Karpas-422 (cell line): ENCODE data around the gene ADGRL2. TPM values are rescaled to one million over a fixed set of nuclear protein-coding genes. Genes with fewer than 3 reads are reported as not detected.

Experiments used
- DNase-seq: peaks from one replicate; pipeline ENCODE4 v3.0.0-alpha.2; 2015
- H2AFZ ChIP-seq: fragments of 200-600 bp; sonication (generic); 2 replicates; pipeline ENCODE4 v1.6.1; 2014; ENCODE audit warnings: antibody characterized with exemption, low read length, mixed read lengths
- H3K27ac ChIP-seq: fragments of 200-600 bp; sonication (generic); 2 replicates; pipeline ENCODE4 v1.5.1; 2014; ENCODE audit warnings: mild to moderate bottlenecking, low read length, moderate library complexity
- H3K27me3 ChIP-seq: fragments of 200-600 bp; sonication (generic); 2 replicates; pipeline ENCODE4 v1.6.1; 2014; ENCODE audit warnings: low read length, mixed read lengths
- H3K36me3 ChIP-seq: fragments of 200-600 bp; sonication (generic); 2 replicates; pipeline ENCODE4 v1.6.1; 2014; ENCODE audit warnings: low read length, mixed read lengths; ENCODE audit not compliant: insufficient read depth
- H3K4me1 ChIP-seq: fragments of 200-600 bp; sonication (generic); 2 replicates; pipeline ENCODE4 v1.6.1; 2014; ENCODE audit warnings: mild to moderate bottlenecking, low read length, mixed read lengths
- H3K4me2 ChIP-seq: fragments of 200-600 bp; sonication (generic); 2 replicates; pipeline ENCODE4 v1.6.1; 2014; ENCODE audit warnings: low read length, low read depth, mild to moderate bottlenecking; ENCODE audit not compliant: poor library complexity, severe bottlenecking
- H3K4me3 ChIP-seq: fragments of 200-600 bp; sonication (generic); 2 replicates; pipeline ENCODE4 v1.5.1; 2014; ENCODE audit warnings: mild to moderate bottlenecking, antibody characterized with exemption, low read length, mixed read lengths
- H3K79me2 ChIP-seq: fragments of 200-600 bp; sonication (generic); 2 replicates; pipeline ENCODE4 v1.6.1; 2014; ENCODE audit warnings: mild to moderate bottlenecking, low read length, mixed read lengths
- H3K9ac ChIP-seq: fragments of 200-600 bp; sonication (generic); 2 replicates; pipeline ENCODE4 v1.6.0; 2014; ENCODE audit warnings: low read length
- H3K9me2 ChIP-seq: fragments of 200-600 bp; sonication (generic), shearing (Covaris generic); replicated peaks from 2 replicates; pipeline ENCODE4 v1.6.0; 2014; ENCODE audit warnings: mild to moderate bottlenecking, low read length, moderate library complexity; ENCODE audit not compliant: insufficient read depth
- H3K9me3 ChIP-seq: fragments of 300-700, 200-600 bp; sonication (generic); 2 replicates; pipeline ENCODE4 v1.6.1; 2014; ENCODE audit warnings: low read length, mixed read lengths
- H4K20me1 ChIP-seq: fragments of 200-600 bp; sonication (generic); 2 replicates; pipeline ENCODE4 v1.6.1; 2014; ENCODE audit warnings: mild to moderate bottlenecking, antibody characterized with exemption, low read length, low read depth; ENCODE audit not compliant: insufficient read depth
- total RNA-seq: library from RNA; depleted of rRNA; stranded (reverse); fragments of >200 nt; shearing (Covaris generic); gene quantifications from 2 replicates; pipeline ENCODE4 v1.2.3, GENCODE V29; 2014; ENCODE audit warnings: low replicate concordance

Gene ADGRL2
- total RNA-seq, 1 experiment from 2014 or later, result not detected

DNA sequence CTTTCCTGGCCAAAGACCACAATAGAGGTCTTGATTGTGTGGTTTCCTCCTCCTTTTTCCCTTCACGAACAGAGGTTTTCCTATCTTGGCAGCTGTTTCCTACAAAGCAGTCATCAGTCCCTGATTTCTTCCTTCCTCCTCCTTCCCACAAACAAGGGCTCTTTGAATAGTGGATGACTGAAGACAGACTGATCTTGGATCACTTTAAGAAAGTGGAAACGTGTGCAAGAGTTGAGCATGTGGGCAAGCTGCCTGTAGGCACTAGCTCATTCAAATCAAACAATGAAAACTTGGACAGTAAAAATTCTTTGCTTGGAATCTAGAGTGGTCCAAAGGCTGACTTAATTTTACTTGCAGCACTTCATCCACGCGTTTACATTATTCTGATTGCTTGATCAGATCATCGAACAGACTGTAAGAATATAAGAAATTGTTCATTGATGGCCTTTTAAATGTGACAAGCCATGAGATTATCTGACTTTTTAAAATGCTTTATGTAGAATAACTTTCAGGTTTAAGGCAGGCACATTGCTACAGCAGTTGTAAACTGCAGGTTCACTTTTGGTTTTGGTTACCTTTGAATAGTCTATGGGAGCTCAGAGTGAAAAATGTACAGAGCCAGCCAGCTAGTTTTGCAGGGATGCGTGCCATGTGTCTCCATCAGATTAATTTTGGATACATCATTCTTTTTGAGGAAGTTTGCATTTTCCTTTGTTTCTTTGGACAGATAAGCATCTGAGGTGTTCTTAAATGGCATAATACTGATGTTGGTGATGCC lies 34.4 kb downstream of the ADGRL2 start:
- no peak overlapping the region for H2AFZ ChIP-seq
- H4K20me1 ChIP-seq, result no peaks in the 10 kb centered on the region
- DNase-seq, result no peak
- no peaks in the 10 kb centered on the region for H3K9me2 ChIP-seq
- H3K4me3 ChIP-seq, result no peak overlapping the region
- H3K4me1 ChIP-seq, result no peaks in the 10 kb centered on the region
- H3K9ac ChIP-seq, result no peak overlapping the region
- H3K4me2 ChIP-seq, result no peak overlapping the region
- H3K36me3 ChIP-seq, result no peaks in the 10 kb centered on the region
- no peak overlapping the region for H3K27ac ChIP-seq
- no peaks in the 10 kb centered on the region for H3K27me3 ChIP-seq
- H3K9me3 ChIP-seq, result peaks cover 5% of the 10 kb centered on the region; the same call in 1 of the 2 replicates
- no peaks in the 10 kb centered on the region for H3K79me2 ChIP-seq

GRCh38 chr1:81836007-81836626 lies 35.4 kb downstream of the ADGRL2 start:
- DNase-seq, result no peak
- Histone ChIP-seq H3K36me3 (no peaks in the 10 kb centered on the region), H3K4me1 (no peaks in the 10 kb centered on the region), H3K27me3 (no peaks in the 10 kb centered on the region), H2AFZ (no peak overlapping the region), H3K79me2 (no peaks in the 10 kb centered on the region), H3K9me3 (peaks cover 5% of the 10 kb centered on the region; the same call in 1 of the 2 replicates), H4K20me1 (no peaks in the 10 kb centered on the region), H3K9me2 (no peaks in the 10 kb centered on the region), H3K27ac (no peak overlapping the region), H3K9ac (no peak overlapping the region), H3K4me3 (no peak overlapping the region), H3K4me2 (no peak overlapping the region)

- Histone ChIP-seq H3K9ac (no peak overlapping the region), H3K4me1 (no peaks in the 10 kb centered on the region), H2AFZ (no peak overlapping the region), H3K27me3 (no peaks in the 10 kb centered on the region), H3K36me3 (no peaks in the 10 kb centered on the region), H3K4me2 (no peak overlapping the region), H3K79me2 (no peaks in the 10 kb centered on the region), H3K27ac (no peak overlapping the region), H4K20me1 (no peaks in the 10 kb centered on the region), H3K4me3 (no peak overlapping the region), H3K9me3 (peaks cover 10% of the 10 kb centered on the region; the same call in 1 of the 2 replicates), H3K9me2 (no peaks in the 10 kb centered on the region)
- DNase-seq, result no peak
Observed at GRCh38 chr1:81838600-81839218, 38.0 kb downstream of the ADGRL2 start.

DNA sequence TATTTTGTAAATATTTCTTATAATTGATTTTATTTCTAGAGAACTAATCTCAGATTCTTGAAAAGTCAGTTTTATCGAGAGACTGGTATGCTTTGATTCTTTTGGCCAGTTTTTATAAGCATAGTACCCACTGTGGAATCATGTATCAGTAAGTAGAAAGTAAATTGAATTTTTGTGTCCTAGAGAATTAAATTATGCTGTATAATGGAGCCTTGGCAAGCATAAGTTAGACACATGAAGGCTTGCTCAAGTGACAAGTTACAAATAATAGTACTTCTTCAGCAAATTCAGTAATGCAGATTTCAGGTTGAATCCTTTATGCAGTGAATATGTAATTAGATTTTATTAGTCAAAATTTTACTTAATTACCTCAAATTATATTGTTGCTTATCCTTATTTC lies 40.1 kb downstream of the ADGRL2 start:
- H3K9ac ChIP-seq, result no peak overlapping the region
- H3K9me3 ChIP-seq, result peaks cover 7% of the 10 kb centered on the region; the same call in 1 of the 2 replicates
- H3K4me2 ChIP-seq, result no peak overlapping the region
- H4K20me1 ChIP-seq, result no peaks in the 10 kb centered on the region
- H3K4me1 ChIP-seq, result no peaks in the 10 kb centered on the region
- H3K79me2 ChIP-seq, result no peaks in the 10 kb centered on the region
- H3K4me3 ChIP-seq, result no peak overlapping the region
- H3K27ac ChIP-seq, result no peak overlapping the region
- DNase-seq, result no peak
- no peaks in the 10 kb centered on the region for H3K27me3 ChIP-seq
- no peaks in the 10 kb centered on the region for H3K36me3 ChIP-seq
- no peaks in the 10 kb centered on the region for H3K9me2 ChIP-seq
- no peak overlapping the region for H2AFZ ChIP-seq

- no peak overlapping the region for H3K4me2 ChIP-seq
- peaks cover 7% of the 10 kb centered on the region; the same call in 1 of the 2 replicates for H3K9me3 ChIP-seq
- DNase-seq, result no peak
- no peaks in the 10 kb centered on the region for H3K4me1 ChIP-seq
- H3K27me3 ChIP-seq, result no peaks in the 10 kb centered on the region
- no peaks in the 10 kb centered on the region for H3K36me3 ChIP-seq
- H3K4me3 ChIP-seq, result no peak overlapping the region
- no peak overlapping the region for H2AFZ ChIP-seq
- H3K9me2 ChIP-seq, result no peaks in the 10 kb centered on the region; the same call in 1 of the 2 replicates
- no peak overlapping the region for H3K27ac ChIP-seq
- H4K20me1 ChIP-seq, result no peaks in the 10 kb centered on the region
- H3K9ac ChIP-seq, result no peak overlapping the region
- no peaks in the 10 kb centered on the region for H3K79me2 ChIP-seq
Observed at GRCh38 chr1:81841795-81842194, 41.1 kb downstream of the ADGRL2 start.

DNA sequence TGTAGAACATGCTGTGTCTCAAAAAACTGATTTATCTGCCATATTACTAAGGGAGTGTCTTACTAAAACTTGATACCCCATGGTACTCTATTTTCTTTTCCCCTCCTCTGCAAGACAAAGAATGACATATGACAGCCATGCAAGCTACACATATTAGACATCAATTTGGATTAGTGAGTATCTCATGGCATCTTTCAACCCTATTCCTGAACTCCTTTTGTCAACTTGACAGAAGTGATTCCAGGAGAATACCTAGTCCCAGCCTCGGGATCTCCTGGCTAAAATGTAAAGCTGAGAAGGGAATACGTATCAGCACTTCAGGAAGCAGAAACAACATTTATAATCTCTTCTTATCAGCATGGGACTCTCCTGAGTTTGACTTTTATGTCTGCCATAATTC lies 43.7 kb downstream of the ADGRL2 start:
- H3K9me3 ChIP-seq, result peaks cover 7% of the 10 kb centered on the region; the same call in 1 of the 2 replicates
- no peaks in the 10 kb centered on the region for H3K4me1 ChIP-seq
- H3K36me3 ChIP-seq, result no peaks in the 10 kb centered on the region
- no peak for DNase-seq
- H3K27ac ChIP-seq, result no peak overlapping the region
- no peaks in the 10 kb centered on the region for H4K20me1 ChIP-seq
- no peak overlapping the region for H3K4me3 ChIP-seq
- H3K9me2 ChIP-seq, result no peaks in the 10 kb centered on the region; the same call in 1 of the 2 replicates
- H3K27me3 ChIP-seq, result no peaks in the 10 kb centered on the region
- H3K79me2 ChIP-seq, result no peaks in the 10 kb centered on the region
- no peak overlapping the region for H2AFZ ChIP-seq
- H3K9ac ChIP-seq, result no peak overlapping the region
- no peak overlapping the region for H3K4me2 ChIP-seq

GRCh38 chr1:81846630-81847029 lies 45.9 kb downstream of the ADGRL2 start:
- Histone ChIP-seq H4K20me1 (no peaks in the 10 kb centered on the region), H3K4me3 (no peak overlapping the region), H3K36me3 (no peaks in the 10 kb centered on the region), H3K27me3 (no peaks in the 10 kb centered on the region), H3K4me1 (no peaks in the 10 kb centered on the region), H3K9ac (no peak overlapping the region), H2AFZ (no peak overlapping the region), H3K79me2 (no peaks in the 10 kb centered on the region), H3K27ac (no peak overlapping the region), H3K9me2 (no peaks in the 10 kb centered on the region; the same call in 1 of the 2 replicates), H3K9me3 (peaks cover 14% of the 10 kb centered on the region), H3K4me2 (no peak overlapping the region)
- DNase-seq, result no peak

DNA sequence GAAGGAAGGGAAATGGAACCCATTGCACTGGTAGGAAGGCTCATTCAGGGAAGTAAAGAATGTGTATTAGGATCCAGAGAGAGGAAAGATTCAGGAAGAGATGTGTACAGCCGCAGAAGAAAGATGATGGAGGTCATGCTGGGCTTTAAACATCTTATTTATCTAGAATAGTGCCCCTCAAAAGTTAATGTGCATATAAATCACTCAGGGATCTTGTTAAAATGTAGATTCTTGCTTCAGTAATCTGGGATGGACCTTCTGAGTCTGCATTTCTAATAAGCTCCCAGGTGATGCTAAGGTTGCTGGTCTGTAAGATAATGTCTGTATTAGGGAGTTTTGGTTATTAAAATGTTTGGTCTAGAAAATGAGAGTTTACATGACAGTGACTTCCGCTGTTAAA lies 46.3 kb downstream of the ADGRL2 start:
- Histone ChIP-seq H3K27me3 (no peaks in the 10 kb centered on the region), H3K9ac (no peak overlapping the region), H3K9me2 (no peaks in the 10 kb centered on the region; the same call in 1 of the 2 replicates), H3K27ac (no peak overlapping the region), H3K36me3 (no peaks in the 10 kb centered on the region), H3K79me2 (no peaks in the 10 kb centered on the region), H3K9me3 (peaks cover 10% of the 10 kb centered on the region), H2AFZ (no peak overlapping the region), H4K20me1 (no peaks in the 10 kb centered on the region), H3K4me1 (no peaks in the 10 kb centered on the region), H3K4me3 (no peak overlapping the region), H3K4me2 (no peak overlapping the region)
- no peak for DNase-seq
